Left kidney (tissue), 8 donors: ENCODE measurements around the gene PFDN4. TPM values are rescaled to one million over a fixed set of nuclear protein-coding genes. Genes with fewer than 3 reads are reported as not detected.

ENCODE experiments used
- DNase-seq: peaks from one replicate; pipeline ENCODE4 v3.0.0-alpha.2; 2013
- long read RNA-seq, 8 donors: transcript quantifications; one replicate each; lab custom pipeline, GENCODE V29; 2026
- polyA plus RNA-seq: library from polyadenylated mRNA; unstranded; fragments of 120-200 nt; gene quantifications from one replicate; pipeline ENCODE4 v1.2.1, GENCODE V29; 2013; ENCODE audit not compliant: insufficient read length

PFDN4 gene
- polyA plus RNA-seq: 67.1 TPM
- long read RNA-seq, donor 1, transcript PFDN4-201 (4 exons, 1,462 nt): major isoform, 35 of 53 reads
- long read RNA-seq, donor 1, partial matches to known transcripts: 17 of 53 reads
- long read RNA-seq, donor 1, other reads (novel, unspliced or antisense): 0 of 53 reads
- long read RNA-seq, donor 2, transcript PFDN4-201 (4 exons, 1,462 nt): major isoform, 36 of 57 reads
- long read RNA-seq, donor 2, partial matches to known transcripts: 21 of 57 reads
- long read RNA-seq, donor 2, other reads (novel, unspliced or antisense): 0 of 57 reads
- long read RNA-seq, donor 3, transcript PFDN4-201 (4 exons, 1,462 nt): major isoform, 29 of 34 reads
- long read RNA-seq, donor 3, partial matches to known transcripts: 5 of 34 reads
- long read RNA-seq, donor 3, other reads (novel, unspliced or antisense): 0 of 34 reads
- long read RNA-seq, donor 4, transcript PFDN4-201 (4 exons, 1,462 nt): major isoform, 9 of 9 reads
- long read RNA-seq, donor 4, partial matches to known transcripts: 0 of 9 reads
- long read RNA-seq, donor 4, other reads (novel, unspliced or antisense): 0 of 9 reads
- long read RNA-seq, donor 5, transcript PFDN4-201 (4 exons, 1,462 nt): major isoform, 93 of 114 reads
- long read RNA-seq, donor 5, partial matches to known transcripts: 21 of 114 reads
- long read RNA-seq, donor 5, other reads (novel, unspliced or antisense): 0 of 114 reads
- long read RNA-seq, donor 6, transcript PFDN4-201 (4 exons, 1,462 nt): major isoform, 42 of 61 reads
- long read RNA-seq, donor 6, partial matches to known transcripts: 19 of 61 reads
- long read RNA-seq, donor 6, other reads (novel, unspliced or antisense): 0 of 61 reads
- long read RNA-seq, donor 7, transcript PFDN4-201 (4 exons, 1,462 nt): major isoform, 61 of 103 reads
- long read RNA-seq, donor 7, partial matches to known transcripts: 42 of 103 reads
- long read RNA-seq, donor 7, other reads (novel, unspliced or antisense): 0 of 103 reads
- long read RNA-seq, donor 8, transcript PFDN4-201 (4 exons, 1,462 nt): major isoform, 23 of 29 reads
- long read RNA-seq, donor 8, partial matches to known transcripts: 5 of 29 reads
- long read RNA-seq, donor 8, other reads (novel, unspliced or antisense): 0 of 29 reads

DNA sequence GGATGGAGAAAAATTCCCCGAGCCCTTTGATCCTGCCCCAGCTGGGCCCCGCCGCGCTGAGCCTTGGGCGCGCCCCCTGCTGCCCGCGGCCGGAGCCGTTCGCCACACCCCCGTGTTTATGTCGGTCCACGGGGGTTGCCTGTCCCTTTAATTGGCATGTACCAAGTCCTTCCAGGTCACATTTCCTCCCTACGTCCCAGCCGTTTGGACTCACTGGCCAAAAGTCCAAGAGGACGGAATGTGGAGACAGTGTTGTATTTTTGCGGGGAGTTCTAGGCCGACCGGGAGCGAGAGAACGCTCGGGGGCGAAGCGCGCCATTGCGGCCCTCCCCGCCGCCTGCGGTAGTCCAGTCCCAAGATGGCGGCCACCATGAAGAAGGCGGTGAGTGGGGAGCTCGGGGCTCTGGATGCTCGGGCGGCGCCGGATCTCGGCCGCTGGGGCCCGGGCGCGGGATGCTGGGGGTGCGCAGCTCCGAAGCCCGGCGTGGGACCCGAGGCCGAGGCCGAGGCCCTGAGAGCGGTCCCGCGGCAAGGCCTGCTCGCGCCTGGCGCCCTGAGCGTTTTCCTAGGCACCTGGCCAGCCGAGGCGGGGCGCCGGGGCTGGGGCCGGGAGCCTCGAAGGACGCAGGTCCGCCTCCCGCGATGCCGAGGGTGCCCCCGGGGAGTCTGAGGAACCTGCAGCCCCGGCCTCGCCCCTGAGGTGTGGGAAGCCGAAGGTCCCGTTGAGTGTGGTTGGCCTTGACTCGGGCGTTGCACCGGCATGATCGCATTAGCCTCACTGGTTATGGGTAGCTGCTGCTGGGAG lies at the start of gene PFDN4:
PFDN4 (plus strand) TSS at position 345 of the 805 bp plus-strand sequence; CDS start at position 359, 14 bp downstream.
- DNase-seq: peak; percentile 88

- no peak for DNase-seq
These were observed 49.7 kb upstream of the PFDN4 start for GRCh38 chr20:54158226-54158625.

- no peak for DNase-seq
These were observed 49.0 kb upstream of the PFDN4 start for GRCh38 chr20:54158856-54159418.

GRCh38 chr20:54160065-54161007 lies 47.6 kb upstream of the PFDN4 start:
- DNase-seq: no peak

GRCh38 chr20:54161008-54161820 lies 46.7 kb upstream of the PFDN4 start:
- DNase-seq: no peak

GRCh38 chr20:54161821-54162149 lies 46.1 kb upstream of the PFDN4 start:
- DNase-seq: no peak

GRCh38 chr20:54162378-54163009 lies 45.4 kb upstream of the PFDN4 start:
- DNase-seq: no peak

GRCh38 chr20:54163402-54163801 lies 44.5 kb upstream of the PFDN4 start:
- DNase-seq: no peak

DNA sequence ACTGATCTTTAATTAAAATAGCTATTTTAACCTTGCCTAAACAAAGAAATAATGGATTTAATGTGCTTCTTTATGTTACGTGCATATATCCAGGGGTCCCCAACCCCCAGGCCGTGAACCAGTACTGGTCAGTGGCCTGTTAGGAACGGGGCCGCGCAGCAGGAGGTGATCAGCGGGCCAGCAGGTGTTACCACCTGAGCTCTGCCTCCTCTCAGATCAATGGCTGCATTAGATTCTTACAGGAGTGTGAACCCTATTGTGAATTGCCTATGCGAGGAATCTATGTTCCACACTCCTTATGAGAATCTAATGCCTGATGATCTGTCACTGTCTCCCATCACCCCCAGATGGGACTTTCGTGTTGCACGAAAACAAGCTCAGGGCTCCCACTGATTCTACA lies 42.9 kb upstream of the PFDN4 start:
- DNase-seq: no peak

DNA sequence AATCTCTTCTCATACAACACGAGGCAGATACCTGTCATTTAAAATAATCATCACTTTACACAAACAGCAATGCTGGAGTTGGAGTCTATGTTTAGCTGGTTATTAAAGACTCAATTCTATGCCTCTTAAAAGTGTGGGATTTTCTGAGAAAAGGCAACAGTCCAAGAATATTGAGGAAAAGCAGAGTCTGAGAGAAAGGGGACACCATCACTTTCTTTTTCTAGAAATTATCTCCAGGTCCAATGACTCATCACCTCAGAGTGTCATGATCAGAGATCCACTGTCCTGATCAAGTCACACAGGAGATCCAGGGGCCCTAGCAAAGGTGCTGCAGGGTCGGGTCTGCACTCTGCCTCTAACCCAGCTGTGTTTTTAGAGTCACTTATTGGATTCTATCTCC lies 42.1 kb upstream of the PFDN4 start:
- DNase-seq: no peak

DNA sequence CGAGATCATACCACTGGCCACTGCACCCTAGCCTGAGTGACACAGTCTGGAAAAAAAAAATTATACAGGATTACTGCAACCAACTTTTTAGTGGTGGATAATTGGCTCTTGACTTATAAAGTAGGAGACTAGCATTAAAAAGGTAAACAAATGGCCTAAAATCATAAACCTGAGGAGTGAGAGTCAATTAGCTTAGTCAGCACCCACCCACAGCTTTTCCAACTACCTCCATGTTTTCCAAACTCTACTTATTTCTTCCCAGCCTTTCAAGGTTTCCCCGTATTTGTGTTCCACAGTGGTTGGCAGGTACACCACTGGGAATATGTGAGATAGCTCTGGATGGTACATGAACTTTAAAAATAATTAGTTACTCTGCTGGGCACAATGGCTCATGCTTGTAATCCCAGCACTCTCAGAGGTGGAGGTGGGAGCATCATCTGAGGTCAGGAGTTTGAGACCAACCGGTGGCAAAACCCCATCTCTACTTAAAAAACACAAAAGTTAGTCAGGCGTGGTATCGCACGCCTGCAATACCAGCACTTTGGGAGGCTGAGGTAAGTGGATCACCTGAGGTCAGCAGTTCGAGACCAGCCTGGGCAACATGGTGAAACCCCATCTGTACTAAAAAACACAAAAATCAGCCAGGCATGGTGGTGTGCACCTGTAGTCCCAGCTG lies 40.8 kb upstream of the PFDN4 start:
- DNase-seq: no peak

DNA sequence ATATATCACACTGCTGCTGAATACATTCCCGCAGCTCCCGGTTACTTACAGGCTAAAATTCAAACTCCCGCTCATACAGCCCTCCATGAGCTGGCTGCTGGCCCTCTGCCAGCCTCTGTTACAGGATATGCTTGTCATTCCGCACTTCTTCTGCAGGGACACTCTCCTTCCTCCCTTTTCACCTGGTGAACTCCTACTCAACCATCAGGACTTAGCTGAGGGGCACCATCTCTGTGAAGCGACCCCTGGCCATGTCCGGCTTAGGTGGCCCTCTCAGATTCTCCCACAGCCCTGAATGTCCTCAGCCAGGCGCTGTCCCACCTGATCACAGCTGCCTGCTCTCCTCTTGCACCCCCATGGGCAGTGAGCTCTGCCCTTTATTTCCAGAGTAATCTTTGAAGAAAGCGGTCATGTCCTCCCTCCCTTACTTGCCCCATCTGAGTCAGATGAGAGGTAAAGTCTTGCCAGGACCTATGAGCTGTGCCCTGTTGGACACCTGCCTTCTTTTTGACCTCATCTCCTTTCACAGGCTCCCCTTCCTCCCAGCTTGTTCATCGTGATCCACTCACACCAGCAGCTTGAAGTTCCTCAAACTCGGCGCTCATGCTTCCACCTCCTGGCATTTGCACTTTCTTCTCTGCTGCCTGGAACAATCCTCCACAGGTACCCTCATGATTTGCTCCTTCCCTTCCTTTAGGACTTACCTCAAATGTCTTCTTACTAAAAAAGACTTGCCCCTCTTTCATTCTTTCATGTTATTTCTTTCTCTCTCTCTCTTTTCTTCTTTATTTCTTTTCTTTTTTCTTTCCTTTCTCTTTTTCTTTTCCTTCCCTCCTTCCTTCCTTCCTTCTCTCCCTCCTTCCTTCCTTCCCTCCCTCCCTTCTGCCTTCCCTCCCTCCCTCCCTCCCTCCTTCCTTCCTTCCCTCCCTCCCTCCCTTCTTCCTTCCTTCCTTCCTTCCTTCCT lies 39.7 kb upstream of the PFDN4 start:
- no peak for DNase-seq

GRCh38 chr20:54168961-54169862 lies 38.7 kb upstream of the PFDN4 start:
- no peak for DNase-seq

- DNase-seq: no peak
These were observed 37.8 kb upstream of the PFDN4 start for GRCh38 chr20:54170026-54170471.

DNA sequence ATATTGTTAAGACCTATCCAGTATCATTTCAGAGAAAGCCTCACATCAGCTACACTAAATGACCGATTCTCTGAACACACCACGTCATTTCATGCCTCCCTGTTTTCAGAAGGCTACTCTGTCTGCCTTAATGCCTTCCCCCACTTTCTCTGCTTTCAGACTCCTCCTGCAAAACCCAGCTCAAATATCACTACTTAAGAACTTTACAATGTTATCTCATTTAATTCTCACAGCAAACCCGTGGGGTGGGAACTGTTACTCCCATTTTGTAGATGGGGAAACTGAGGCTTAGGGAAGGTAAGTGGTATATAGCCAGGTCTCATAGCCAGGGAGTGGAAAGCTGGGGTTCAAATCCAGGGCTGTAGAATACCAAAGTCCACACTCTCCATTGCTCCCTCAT lies 36.9 kb upstream of the PFDN4 start:
- DNase-seq: no peak

- no peak for DNase-seq
These were observed 35.4 kb upstream of the PFDN4 start for GRCh38 chr20:54172532-54172855.
